ENCODE results near the gene MAB21L1. TPM values are rescaled to one million over a fixed set of nuclear protein-coding genes. Genes with fewer than 3 reads are reported as not detected.

The MAB21L1 gene
- total RNA-seq, 1 donor from 2014 or later: 0.35 TPM

DNA sequence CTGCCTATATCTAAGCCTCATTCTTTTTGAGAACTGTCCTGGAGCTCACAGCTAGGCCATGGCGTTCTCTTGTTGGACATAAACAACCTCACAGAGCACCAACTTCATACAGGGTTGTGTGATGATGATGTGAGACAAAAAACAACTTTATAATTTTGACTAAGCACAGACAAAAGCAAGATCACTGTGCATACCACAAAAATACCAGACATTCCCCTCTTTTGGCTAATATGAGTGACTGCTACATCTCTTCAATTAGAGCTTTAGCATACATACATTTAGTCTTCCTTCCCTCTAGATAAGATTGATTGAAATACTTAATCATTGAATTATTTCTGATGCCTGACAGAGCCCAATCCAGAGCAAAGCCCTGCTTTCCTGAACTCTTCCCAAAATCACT is 8.3 kb downstream of the MAB21L1 start:
- intact Hi-C loops (cut with DNase I): no loop called here
- DNase-seq (ENCODE audit: missing footprints) (no peak), ATAC-seq (no peak)

- ATAC-seq: no peak
- no peak for DNase-seq (ENCODE audit: missing footprints)
- intact Hi-C loops (cut with DNase I): no loop called here
These were observed 11.1 kb downstream of the MAB21L1 start for GRCh38 chr13:35465371-35465770.

DNA sequence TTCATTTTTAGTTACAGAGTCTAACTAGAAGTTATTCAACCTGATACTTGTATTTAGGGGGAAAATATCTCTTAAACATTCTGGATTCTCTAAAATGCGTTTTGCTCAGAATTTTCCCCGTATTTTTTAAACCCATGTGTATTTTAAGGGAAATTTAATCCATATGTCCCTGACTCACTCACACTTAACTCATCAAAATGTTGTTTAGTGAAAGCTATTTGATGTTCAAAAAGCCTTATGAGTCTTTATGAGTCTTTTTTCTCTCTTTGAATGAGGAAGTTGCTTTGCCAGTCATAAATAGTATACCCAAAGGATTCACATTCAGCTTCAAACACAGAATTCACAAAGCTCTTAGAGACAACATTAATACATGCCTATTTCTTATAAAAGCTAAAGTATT is 16.4 kb downstream of the MAB21L1 start:
- intact Hi-C loops (cut with DNase I): no loop called here
- ATAC-seq (no peak), DNase-seq (ENCODE audit: missing footprints) (no peak)

DNA sequence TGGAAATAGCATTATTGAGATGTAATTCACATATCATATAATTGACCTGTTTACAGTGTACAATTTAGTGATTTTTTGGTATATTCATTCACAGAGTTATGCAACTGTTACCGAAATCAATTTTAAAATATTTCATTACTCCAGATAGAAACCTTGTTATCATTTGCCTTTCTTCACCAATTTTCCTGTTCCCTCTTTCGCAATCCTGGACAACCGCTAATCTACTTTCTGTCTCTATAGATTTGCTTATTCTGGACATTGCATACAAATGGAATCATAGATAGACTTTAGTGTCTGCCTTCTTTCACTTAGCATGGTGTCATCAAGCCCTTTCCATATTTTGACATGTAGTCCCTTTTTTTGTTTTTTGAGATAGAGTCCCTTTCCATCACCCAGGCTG is 19.2 kb downstream of the MAB21L1 start:
- intact Hi-C loops (cut with DNase I): no loop called here
- ATAC-seq (no peak), DNase-seq (ENCODE audit: missing footprints) (no peak)

- ATAC-seq: no peak
These were observed 21.5 kb downstream of the MAB21L1 start for GRCh38 chr13:35455022-35455421.

GRCh38 chr13:35449821-35450220 is 26.7 kb downstream of the MAB21L1 start:
- intact Hi-C loops (cut with DNase I): no loop called here
- DNase-seq (ENCODE audit: missing footprints): no peak
- ATAC-seq: no peak

More at GRCh38 chr13:35455022-35455421, 21.5 kb downstream of the MAB21L1 start:
- intact Hi-C loops (cut with DNase I): no loop called here
- no peak for DNase-seq (ENCODE audit: missing footprints)

DNA sequence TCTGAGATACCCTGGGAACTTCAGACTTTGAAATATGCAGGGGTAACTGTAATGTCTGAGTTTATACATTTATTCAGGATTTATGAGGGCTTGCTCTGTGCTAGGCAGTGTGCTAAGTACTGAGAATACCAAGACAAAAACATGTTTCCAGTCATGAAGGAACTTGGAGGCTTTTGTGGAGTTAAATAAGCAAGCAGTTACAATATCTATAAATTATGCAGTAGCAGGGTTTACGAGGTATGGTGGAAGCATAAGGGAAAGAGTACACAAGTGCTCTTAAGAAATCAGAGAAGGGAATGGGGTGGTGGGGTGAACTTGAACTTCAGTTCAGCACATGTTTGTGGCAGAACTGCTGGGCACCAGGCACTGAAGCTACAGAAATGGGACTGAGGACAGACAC is 28.0 kb downstream of the MAB21L1 start:
- no peak for ATAC-seq
- DNase-seq (ENCODE audit: missing footprints): no peak
- intact Hi-C loops (cut with DNase I): no loop called here

Data from Right ventricle myocardium inferior (tissue), 1 donor.